ENCODE measurements around the gene COL4A4. TPM values are rescaled to one million over a fixed set of nuclear protein-coding genes. Genes with fewer than 3 reads are reported as not detected.

Gene COL4A4
- total RNA-seq, 4 donors from 2014 or later, result 0.40 to 2.3 (median 0.93) TPM

DNA sequence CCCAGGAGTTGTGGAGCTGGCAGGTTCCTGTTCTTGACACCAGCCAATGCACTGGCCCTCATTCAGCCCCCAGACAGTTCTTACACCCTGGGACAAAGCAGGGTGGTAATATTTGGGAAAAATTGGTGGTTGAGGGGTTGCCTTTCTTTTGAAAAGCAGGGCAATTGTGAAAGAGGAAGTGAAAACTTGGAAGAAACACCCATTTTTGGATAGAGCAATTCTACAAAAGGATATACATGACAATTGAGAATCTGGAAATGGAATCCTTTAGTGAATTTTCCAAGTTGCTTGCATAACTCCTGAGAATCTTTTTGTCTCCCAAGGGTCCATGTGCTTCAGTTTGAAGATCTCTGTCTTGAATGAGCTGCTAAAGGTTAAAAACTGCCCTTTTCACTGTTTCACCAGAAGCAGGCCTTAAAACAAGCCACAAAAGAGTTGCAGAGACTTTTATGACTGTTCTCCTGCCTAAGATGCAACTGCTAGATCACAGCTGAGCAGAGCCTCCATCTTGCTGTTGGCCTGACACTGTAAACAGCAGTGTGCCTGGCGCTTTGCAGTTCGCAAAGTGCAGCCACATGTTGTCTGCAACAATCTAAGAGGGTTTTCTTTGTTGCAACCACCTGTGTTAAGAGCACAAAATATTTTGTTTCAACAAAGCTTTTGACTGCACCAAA, 11.8 kb downstream of the COL4A4 start:
- intact Hi-C loops (cut with DNase I), result no loop called here
- no peaks in the 10 kb centered on the region for H3K4me1 ChIP-seq
- H3K9me3 ChIP-seq, result peaks cover 0 to 5% (median 0%) of the 10 kb centered on the region in 3 donors
- no peak overlapping the region for H3K4me3 ChIP-seq
- 85 to 88% methylated on average over 2 of the region's 2 CpGs for WGBS, 2 donors
- no peaks in the 10 kb centered on the region for H3K36me3 ChIP-seq
- H3K27ac ChIP-seq, result peak overlapping the region in 1 of 4 donors; percentile 5
- TF ChIP-seq CTCF (IDR thresholded peaks at IDR 0.05), result no peak
- no peak for TF ChIP-seq POLR2A (IDR thresholded peaks at IDR 0.05)
- no peak for DNase-seq
- H3K27me3 ChIP-seq, result peaks cover 0 to 8% (median 0%) of the 10 kb centered on the region in 4 donors

- no peak overlapping the region for H3K4me3 ChIP-seq
- no peaks in the 10 kb centered on the region for H3K4me1 ChIP-seq
- peaks cover 0 to 5% (median 0%) of the 10 kb centered on the region in 3 donors for H3K9me3 ChIP-seq
- H3K36me3 ChIP-seq, result no peaks in the 10 kb centered on the region
- intact Hi-C loops (cut with DNase I), result no loop called here
- no peak overlapping the region for H3K27ac ChIP-seq
- DNase-seq, result no peak
- H3K27me3 ChIP-seq, result no peaks in the 10 kb centered on the region
- WGBS, 2 donors, result 74 to 76% methylated on average over 2 of the region's 2 CpGs
- TF ChIP-seq POLR2A (IDR thresholded peaks at IDR 0.05) (no peak), CTCF (IDR thresholded peaks at IDR 0.05) (no peak)
Measured at GRCh38 chr2:227150222-227150936, 13.6 kb downstream of the COL4A4 start.

DNA sequence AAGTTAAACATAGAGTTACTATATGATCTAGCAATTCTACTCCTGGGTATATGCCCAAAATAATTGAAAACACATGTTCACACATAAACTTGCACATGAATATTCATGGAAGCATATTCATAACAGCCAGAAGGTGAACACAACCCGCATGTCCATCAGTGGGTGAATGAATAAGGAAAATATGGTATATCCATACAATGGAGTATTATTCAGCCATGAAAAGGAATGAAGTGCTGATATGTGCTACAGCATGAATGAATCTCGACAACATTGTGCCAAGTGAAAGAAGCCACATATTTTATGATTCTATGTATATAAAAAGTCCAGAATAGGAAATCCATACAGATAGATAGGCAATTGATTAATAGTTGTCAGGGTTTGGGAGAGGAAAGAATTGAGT, 15.9 kb downstream of the COL4A4 start:
- DNase-seq, result no peak
- intact Hi-C loops (cut with DNase I), result no loop called here
- H3K4me3 ChIP-seq, result no peak overlapping the region
- H3K4me1 ChIP-seq, result no peaks in the 10 kb centered on the region
- H3K27ac ChIP-seq, result no peak overlapping the region
- TF ChIP-seq POLR2A (IDR thresholded peaks at IDR 0.05), result no peak
- TF ChIP-seq CTCF (IDR thresholded peaks at IDR 0.05), result no peak
- no peaks in the 10 kb centered on the region for H3K27me3 ChIP-seq
- 49 to 68% methylated on average over 2 of the region's 2 CpGs for WGBS, 2 donors
- H3K36me3 ChIP-seq, result no peaks in the 10 kb centered on the region
- H3K9me3 ChIP-seq, result peaks cover 0 to 5% (median 0%) of the 10 kb centered on the region in 3 donors

GRCh38 chr2:227147023-227147422, 17.0 kb downstream of the COL4A4 start:
- H3K36me3 ChIP-seq, result no peaks in the 10 kb centered on the region
- no peak for DNase-seq
- 69 to 72% methylated on average over 3 of the region's 3 CpGs for WGBS, 2 donors
- no peaks in the 10 kb centered on the region for H3K27me3 ChIP-seq
- no peak for TF ChIP-seq POLR2A (IDR thresholded peaks at IDR 0.05)
- H3K4me3 ChIP-seq, result no peak overlapping the region
- intact Hi-C loops (cut with DNase I), result no loop called here
- no peaks in the 10 kb centered on the region for H3K4me1 ChIP-seq
- peaks cover 0 to 5% (median 0%) of the 10 kb centered on the region in 3 donors for H3K9me3 ChIP-seq
- no peak overlapping the region for H3K27ac ChIP-seq

DNA sequence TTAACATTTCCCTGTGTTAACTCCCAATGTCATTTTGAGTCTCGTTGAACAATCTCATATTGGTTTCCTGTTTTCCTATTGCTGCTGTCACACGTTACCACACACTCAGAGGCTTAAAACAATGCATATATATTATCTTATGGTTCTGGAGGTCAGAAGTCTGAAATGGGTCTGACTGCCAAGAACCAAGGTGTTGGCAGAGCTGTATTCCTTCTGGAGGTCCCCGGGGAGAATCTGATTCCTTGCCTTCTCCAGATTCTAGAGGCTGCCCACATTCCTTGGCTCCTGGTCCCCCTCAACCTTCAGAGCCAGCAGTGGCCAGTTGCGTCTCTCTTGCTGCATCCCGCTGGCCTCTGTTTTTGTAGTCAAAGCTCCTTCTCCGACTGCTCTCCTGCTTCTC, 17.5 kb downstream of the COL4A4 start:
- DNase-seq, result no peak
- H3K27ac ChIP-seq, result no peak overlapping the region
- H3K27me3 ChIP-seq, result no peaks in the 10 kb centered on the region
- no peaks in the 10 kb centered on the region for H3K4me1 ChIP-seq
- H3K4me3 ChIP-seq, result no peak overlapping the region
- no peak for TF ChIP-seq POLR2A (IDR thresholded peaks at IDR 0.05)
- no peak for TF ChIP-seq CTCF (IDR thresholded peaks at IDR 0.05)
- peaks cover 0 to 5% (median 0%) of the 10 kb centered on the region in 3 donors for H3K9me3 ChIP-seq
- no peaks in the 10 kb centered on the region for H3K36me3 ChIP-seq
- intact Hi-C loops (cut with DNase I), result no loop called here
- 79 to 84% methylated on average over 6 of the region's 6 CpGs for WGBS, 2 donors

All from esophagus squamous epithelium (tissue), 5 donors.